ENCODE results near the gene SPIRE1.

- TF ChIP-seq EZH2 (IDR thresholded peaks at IDR 0.05; ENCODE audit: low read depth) (no peak), CTCF (conservative IDR thresholded peaks at IDR 0.05) (no peak)
Measured at GRCh38 chr18:12408247-12408869, 249.5 kb downstream of the SPIRE1 start.

Data from PC-9 (cell line).